ENCODE data around the gene CTSD. TPM values are rescaled to one million over a fixed set of nuclear protein-coding genes. Genes with fewer than 3 reads are reported as not detected.

The CTSD gene
- polyA plus RNA-seq, 1 of the 3 experiments (the other 2 are of a cell fraction): 187 TPM

DNA sequence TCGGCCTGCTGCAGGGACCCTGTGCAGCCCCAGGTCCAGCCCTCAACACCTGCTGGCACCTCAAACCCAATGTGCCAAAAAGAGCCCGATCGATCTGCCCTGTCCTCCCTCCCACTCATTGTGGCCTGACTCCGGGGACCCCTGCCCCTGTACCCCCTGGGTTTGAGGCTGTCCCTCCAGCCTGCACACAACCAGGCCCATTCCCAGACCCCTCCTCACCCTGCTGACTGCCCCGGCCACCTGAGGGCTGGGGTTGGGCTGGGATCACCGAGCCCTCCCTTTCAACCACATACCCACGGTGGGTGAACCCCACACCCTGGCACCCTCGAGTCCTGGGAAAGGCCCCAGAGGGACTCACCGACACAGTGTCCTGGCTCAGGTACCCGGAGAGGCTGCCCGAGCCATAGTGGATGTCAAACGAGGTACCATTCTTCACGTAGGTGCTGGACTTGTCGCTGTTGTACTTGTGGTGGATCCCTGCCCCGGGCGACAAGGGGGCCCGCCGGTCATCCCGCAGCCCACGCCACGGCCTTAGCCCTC lies 5.0 kb downstream of the CTSD start:
- Histone ChIP-seq H3K9ac (no peak overlapping the region), H3K4me2 (no peak overlapping the region), H3K36me3 (replicated peaks in 1 of 2; ENCODE audit: control insufficient read depth in 1 of 2, insufficient read depth in 2 of 2, low read length in 1 of 2) (peaks cover 0 to 42% of the 10 kb centered on the region in 2 experiments), H3K27ac (ENCODE audit: low read depth in 2 of 2, low read length in 1 of 2) (no peak overlapping the region), H3K4me3 (ENCODE audit: low read depth in 2 of 2, low read length in 1 of 2) (no peak overlapping the region), H3K4me1 (ENCODE audit: control insufficient read depth in 1 of 2, insufficient read depth in 2 of 2, low read depth in 1 of 2, low read length in 1 of 2) (peaks cover 0 to 14% of the 10 kb centered on the region in 2 experiments; a peak in 1 of 4 replicates), H4K20me1 (ENCODE audit: insufficient read depth) (0 out of 2 replicates have a peak, but pooled peaks cover 3% of the 10 kb centered on the region), H3K9me2 (no peaks in the 10 kb centered on the region), H3K27me3 (ENCODE audit: insufficient read depth) (no peaks in the 10 kb centered on the region), H2AFZ (ENCODE audit: low read depth) (no peak overlapping the region), H3F3A (replicated peaks; ENCODE audit: insufficient read depth) (no peaks in the 10 kb centered on the region), H3K79me2 (ENCODE audit: insufficient read depth) (peaks cover 21% of the 10 kb centered on the region), H3K9me3 (no peaks in the 10 kb centered on the region)
- no peak for DNase-seq
- no peak for TF ChIP-seq SMC3 (IDR thresholded peaks at IDR 0.05; ENCODE audit: low read depth, low read length)
- TF ChIP-seq EP300 (IDR thresholded peaks at IDR 0.05; ENCODE audit: borderline replicate concordance in 1 of 2, low read depth in 1 of 2, low read length in 1 of 2): no peak
- no peak for TF ChIP-seq FOXJ3 (CRISPR knock-in tag; IDR thresholded peaks at IDR 0.05)
- no peak for TF ChIP-seq FOXM1 (IDR thresholded peaks at IDR 0.05; ENCODE audit: low read depth)
- TF ChIP-seq FOSL2 (IDR thresholded peaks at IDR 0.05; ENCODE audit: borderline replicate concordance, low read depth): no peak
- no peak for TF ChIP-seq REST (IDR thresholded peaks at IDR 0.05; ENCODE audit: low read depth, low read length)
- TF ChIP-seq, protein P1, sequence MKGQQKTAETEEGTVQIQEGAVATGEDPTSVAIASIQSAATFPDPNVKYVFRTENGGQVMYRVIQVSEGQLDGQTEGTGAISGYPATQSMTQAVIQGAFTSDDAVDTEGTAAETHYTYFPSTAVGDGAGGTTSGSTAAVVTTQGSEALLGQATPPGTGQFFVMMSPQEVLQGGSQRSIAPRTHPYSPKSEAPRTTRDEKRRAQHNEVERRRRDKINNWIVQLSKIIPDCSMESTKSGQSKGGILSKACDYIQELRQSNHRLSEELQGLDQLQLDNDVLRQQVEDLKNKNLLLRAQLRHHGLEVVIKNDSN (IDR thresholded peaks at IDR 0.05; ENCODE audit: borderline replicate concordance, low read depth): no peak
- TF ChIP-seq RFX5 (IDR thresholded peaks at IDR 0.05; ENCODE audit: low read length): no peak
- TF ChIP-seq TEAD4 (IDR thresholded peaks at IDR 0.05; ENCODE audit: borderline replicate concordance, insufficient read depth): no peak
- no peak for TF ChIP-seq TCF12 (IDR thresholded peaks at IDR 0.05)
- TF ChIP-seq RCOR1 (IDR thresholded peaks at IDR 0.05; ENCODE audit: low read length): no peak
- no peak for TF ChIP-seq IRF3 (IDR thresholded peaks at IDR 0.05; ENCODE audit: low read depth, low read length)
- ChIA-PET POLR2A (no interaction called here), CTCF (interaction anchor here (1.0 to 1.6 kb wide), 2 partner anchors 24 to 74 kb away, joined by 3 to 5 read pairs; no protein-coding TSS in a partner anchor)
- 94% methylated on average over 10 of the region's 21 CpGs for WGBS (ENCODE audit: low lambda C conversion rate)
